ENCODE results near the gene TGM1. TPM values are rescaled to one million over a fixed set of nuclear protein-coding genes. Genes with fewer than 3 reads are reported as not detected.
"Not testable (repeated sequence)": the region's sequence is repeated elsewhere in the genome, so short reads cannot be mapped to it uniquely, and the experiment has no call there.

The TGM1 gene
- total RNA-seq, 1 experiment from 2014 or later, result 0.69 TPM

DNA sequence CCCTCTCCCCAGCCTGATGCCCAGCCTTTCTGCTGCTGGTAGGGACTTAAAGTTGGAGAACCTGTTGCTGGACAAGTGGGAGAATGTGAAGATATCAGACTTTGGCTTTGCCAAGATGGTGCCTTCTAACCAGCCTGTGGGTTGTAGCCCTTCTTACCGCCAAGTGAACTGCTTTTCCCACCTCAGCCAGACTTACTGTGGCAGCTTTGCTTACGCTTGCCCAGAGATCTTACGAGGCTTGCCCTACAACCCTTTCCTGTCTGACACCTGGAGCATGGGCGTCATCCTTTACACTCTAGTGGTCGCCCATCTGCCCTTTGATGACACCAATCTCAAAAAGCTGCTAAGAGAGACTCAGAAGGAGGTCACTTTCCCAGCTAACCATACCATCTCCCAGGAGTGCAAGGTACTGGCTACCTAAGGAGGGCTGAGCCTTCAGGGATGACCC, 55.8 kb downstream of the TGM1 start:
- DNase-seq (ENCODE audit: low read depth), result no peak

DNA sequence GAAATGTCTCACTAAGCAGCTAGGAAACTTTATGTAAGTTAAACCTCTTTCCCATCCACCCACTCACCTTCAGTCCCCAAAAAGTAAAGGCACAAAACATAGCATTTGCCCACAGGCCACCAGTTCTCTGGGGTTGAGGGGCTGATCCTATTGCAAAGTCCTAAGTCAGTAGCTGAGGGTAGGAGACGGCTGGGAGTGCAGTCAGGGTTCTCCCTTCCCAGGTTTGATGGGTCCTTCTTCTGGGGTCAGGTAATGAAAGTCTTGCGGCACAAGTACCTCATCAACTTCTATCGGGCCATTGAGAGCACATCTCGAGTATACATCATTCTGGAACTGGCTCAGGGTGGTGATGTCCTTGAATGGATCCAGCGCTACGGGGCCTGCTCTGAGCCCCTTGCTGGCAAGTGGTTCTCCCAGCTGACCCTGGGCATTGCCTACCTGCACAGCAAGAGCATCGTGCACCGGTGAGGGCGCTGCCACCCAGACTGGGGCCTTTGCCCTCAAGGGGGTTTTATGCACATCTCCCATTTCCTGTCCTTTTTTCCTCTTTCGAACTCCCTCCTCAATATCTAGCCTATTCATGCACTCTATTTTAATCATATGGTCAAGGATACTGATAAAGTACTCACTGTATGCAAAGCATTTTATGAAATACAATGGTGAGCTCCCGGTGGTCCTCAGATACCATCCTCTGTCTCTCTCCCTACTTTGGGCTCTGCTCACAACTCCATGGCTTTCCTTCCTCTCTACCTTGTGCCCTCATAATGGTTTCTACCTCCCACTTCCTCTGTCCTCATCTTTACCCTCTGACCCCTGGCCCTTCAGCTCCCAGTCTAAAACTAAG, 56.5 kb downstream of the TGM1 start:
- DNase-seq (ENCODE audit: low read depth), result no peak

DNA sequence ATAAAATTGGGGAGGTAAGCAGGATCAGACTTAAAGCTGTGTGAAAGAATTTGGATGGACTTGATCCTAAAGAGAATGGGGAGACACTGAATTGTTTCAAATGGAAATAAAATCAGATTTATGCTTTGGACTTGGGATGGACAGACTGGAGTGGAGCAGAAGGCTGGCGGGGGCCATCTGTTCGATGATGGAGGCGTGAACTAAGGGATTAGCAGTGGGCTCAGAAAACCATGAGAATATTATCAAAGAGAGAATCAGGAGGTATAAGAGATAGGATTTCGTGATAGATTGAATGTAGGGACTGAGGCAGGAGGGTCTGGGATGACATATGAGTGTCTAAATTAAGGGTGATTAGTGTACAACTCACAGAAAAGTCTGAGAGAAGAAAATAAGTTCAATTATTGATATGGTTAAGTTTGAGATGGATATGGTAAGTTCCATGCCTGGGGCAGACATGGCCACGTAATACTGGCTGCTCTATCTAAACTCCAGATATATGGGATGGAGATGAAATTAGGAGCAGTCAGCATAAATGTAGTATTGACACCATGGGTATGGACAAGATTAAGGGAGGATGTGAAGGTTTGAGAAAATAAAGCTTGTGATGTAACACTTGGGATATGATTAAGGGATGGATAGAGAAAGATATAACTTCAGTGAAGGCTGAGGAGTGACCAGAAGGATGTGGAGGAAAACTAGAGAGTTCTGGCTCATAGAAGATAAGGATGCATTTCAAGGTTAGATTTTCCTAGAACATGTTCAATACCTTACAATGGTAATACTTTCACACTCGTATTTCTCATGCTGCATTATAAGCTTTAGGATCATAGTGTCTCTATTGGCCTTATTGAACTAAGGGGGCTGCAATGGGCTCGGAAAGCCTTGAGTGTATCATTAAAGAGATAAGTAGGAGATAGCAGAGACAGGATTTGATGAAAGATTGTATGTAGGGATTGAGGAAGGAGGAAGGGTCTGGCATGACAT, 58.5 kb downstream of the TGM1 start:
- DNase-seq (ENCODE audit: low read depth), result no peak

DNA sequence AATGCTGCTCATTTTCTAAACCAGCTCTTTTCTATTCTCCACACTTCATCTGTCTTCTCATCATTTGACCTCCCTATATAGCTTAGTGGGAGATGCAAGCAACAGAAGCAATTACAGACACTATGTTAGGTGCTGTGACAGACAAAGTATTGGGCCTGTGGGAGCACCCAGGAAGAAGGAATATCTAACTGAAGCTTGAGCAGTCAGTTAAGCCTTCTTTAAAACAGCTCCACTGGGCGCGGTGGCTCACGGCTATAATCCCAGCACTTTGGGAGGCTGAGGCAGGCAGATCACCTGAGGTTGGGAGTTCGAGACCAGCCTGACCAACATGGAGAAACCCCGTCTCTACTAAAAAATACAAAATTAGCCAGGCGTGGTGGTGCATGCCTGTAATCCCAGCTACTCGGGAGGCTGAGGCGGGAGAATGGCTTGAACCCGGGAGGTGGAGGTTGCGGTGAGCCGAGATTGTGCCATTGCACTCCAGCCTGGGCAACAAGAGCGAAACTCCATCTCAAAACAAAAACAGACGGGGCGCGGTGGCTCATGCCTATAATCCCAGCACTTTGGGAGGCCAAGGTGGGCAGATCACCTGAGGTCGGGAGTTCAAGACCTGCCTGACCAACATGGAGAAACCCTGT, 59.6 kb downstream of the TGM1 start:
- DNase-seq (ENCODE audit: low read depth), result not testable (repeated sequence)

DNA sequence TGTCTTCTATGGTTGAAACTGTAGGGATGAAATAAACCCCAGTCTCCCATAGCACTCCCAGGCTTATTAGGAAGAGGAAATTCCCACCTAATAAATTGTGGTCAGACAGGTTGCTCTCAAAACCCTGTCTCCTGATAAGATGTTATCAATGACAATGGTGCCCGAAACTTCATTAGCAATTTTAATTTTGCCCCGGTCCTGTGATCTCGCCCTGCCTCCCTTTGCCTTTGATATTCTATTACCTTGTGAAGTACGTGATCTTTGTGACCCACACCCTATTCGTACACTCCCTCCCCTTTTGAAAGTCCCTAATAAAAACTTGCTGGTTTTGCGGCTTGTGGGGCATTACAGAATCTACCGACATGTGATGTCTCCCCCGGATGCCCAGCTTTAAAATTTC, 60.4 kb downstream of the TGM1 start:
- not testable (repeated sequence) for DNase-seq (ENCODE audit: low read depth)

Other genes starting within 250 kb of the TGM1 start
- under 0.01 TPM in 1 of 2 replicates, not detected in the other for gene CARMIL3, start 211.2 kb downstream of the TGM1 start, total RNA-seq (2014; rRNA removed; shearing (Covaris generic))
- not detected in 2 replicates for gene CPNE6, start 191.6 kb downstream of the TGM1 start, total RNA-seq (2014; rRNA removed; shearing (Covaris generic))
- 6.6 and 12.6 TPM in 2 replicates for gene PCK2, start 168.9 kb downstream of the TGM1 start, total RNA-seq (2014; rRNA removed; shearing (Covaris generic))
- gene DCAF11, start 148.4 kb downstream of the TGM1 start, total RNA-seq (2014; rRNA removed; shearing (Covaris generic)), result 68.9 and 75.2 TPM in 2 replicates
- 3.1 and 5.9 TPM in 2 replicates for gene NRL, start 148.2 kb downstream of the TGM1 start, total RNA-seq (2014; rRNA removed; shearing (Covaris generic))
- 2.7 TPM in 1 of 2 replicates, not detected in the other for gene FITM1, start 132.5 kb downstream of the TGM1 start, total RNA-seq (2014; rRNA removed; shearing (Covaris generic))
- gene PSME1, start 127.0 kb downstream of the TGM1 start, total RNA-seq (2014; rRNA removed; shearing (Covaris generic)), result 191 and 208 TPM in 2 replicates
- 25.4 and 46.5 TPM in 2 replicates for gene EMC9, start 121.6 kb downstream of the TGM1 start, total RNA-seq (2014; rRNA removed; shearing (Covaris generic))
- gene PSME2, start 116.6 kb downstream of the TGM1 start, total RNA-seq (2014; rRNA removed; shearing (Covaris generic)), result 241 and 245 TPM in 2 replicates
- gene RNF31, start 115.7 kb downstream of the TGM1 start, total RNA-seq (2014; rRNA removed; shearing (Covaris generic)), result 49.7 and 68.1 TPM in 2 replicates
- 7.9 and 25.5 TPM in 2 replicates for gene IRF9, start 101.9 kb downstream of the TGM1 start, total RNA-seq (2014; rRNA removed; shearing (Covaris generic))
- not detected in 2 replicates for gene REC8, start 91.1 kb downstream of the TGM1 start, total RNA-seq (2014; rRNA removed; shearing (Covaris generic))
- gene IPO4, start 74.4 kb downstream of the TGM1 start, total RNA-seq (2014; rRNA removed; shearing (Covaris generic)), result 165 and 275 TPM in 2 replicates
- gene TM9SF1, start 67.7 kb downstream of the TGM1 start, total RNA-seq (2014; rRNA removed; shearing (Covaris generic)), result 91.9 and 98.7 TPM in 2 replicates
- not detected in 2 replicates for gene TSSK4, start 57.5 kb downstream of the TGM1 start, total RNA-seq (2014; rRNA removed; shearing (Covaris generic))
- gene CHMP4A, start 49.7 kb downstream of the TGM1 start, total RNA-seq (2014; rRNA removed; shearing (Covaris generic)), result 60.1 and 89.8 TPM in 2 replicates
- gene MDP1, start 47.1 kb downstream of the TGM1 start, total RNA-seq (2014; rRNA removed; shearing (Covaris generic)), result 12.7 and 18.9 TPM in 2 replicates
- 308 and 348 TPM in 2 replicates for gene NEDD8, start 30.8 kb downstream of the TGM1 start, total RNA-seq (2014; rRNA removed; shearing (Covaris generic))
- 83.3 and 112 TPM in 2 replicates for gene GMPR2, start 30.2 kb downstream of the TGM1 start, total RNA-seq (2014; rRNA removed; shearing (Covaris generic))
- gene TINF2, start 20.6 kb downstream of the TGM1 start, total RNA-seq (2014; rRNA removed; shearing (Covaris generic)), result 34.6 and 48.3 TPM in 2 replicates
- 21.5 and 22.1 TPM in 2 replicates for gene RABGGTA, start 8.4 kb upstream of the TGM1 start, total RNA-seq (2014; rRNA removed; shearing (Covaris generic))
- gene DHRS1, start 36.6 kb upstream of the TGM1 start, total RNA-seq (2014; rRNA removed; shearing (Covaris generic)), result 1.7 and 4.9 TPM in 2 replicates
- 15.8 and 17.1 TPM in 2 replicates for gene NOP9, start 36.7 kb upstream of the TGM1 start, total RNA-seq (2014; rRNA removed; shearing (Covaris generic))
- 0.06 TPM in 1 of 2 replicates, not detected in the other for gene CIDEB, start 44.8 kb upstream of the TGM1 start, total RNA-seq (2014; rRNA removed; shearing (Covaris generic))
- gene LTB4R2, start 47.0 kb upstream of the TGM1 start, total RNA-seq (2014; rRNA removed; shearing (Covaris generic)), result 6.9 and 16.7 TPM in 2 replicates
- 2.5 and 6.3 TPM in 2 replicates for gene LTB4R, start 48.3 kb upstream of the TGM1 start, total RNA-seq (2014; rRNA removed; shearing (Covaris generic))
- 0.17 TPM in 1 of 2 replicates, not detected in the other for gene ADCY4, start 71.9 kb upstream of the TGM1 start, total RNA-seq (2014; rRNA removed; shearing (Covaris generic))
- not detected in 2 replicates for gene RIPK3, start 76.8 kb upstream of the TGM1 start, total RNA-seq (2014; rRNA removed; shearing (Covaris generic))
- gene NFATC4, start 105.0 kb upstream of the TGM1 start, total RNA-seq (2014; rRNA removed; shearing (Covaris generic)), result 14.5 and 28.8 TPM in 2 replicates
- 0.33 and 0.57 TPM in 2 replicates for gene NYNRIN, start 135.8 kb upstream of the TGM1 start, total RNA-seq (2014; rRNA removed; shearing (Covaris generic))
- gene CBLN3, start 166.5 kb upstream of the TGM1 start, total RNA-seq (2014; rRNA removed; shearing (Covaris generic)), result not detected in 2 replicates
- gene KHNYN, start 166.8 kb upstream of the TGM1 start, total RNA-seq (2014; rRNA removed; shearing (Covaris generic)), result 22.4 and 29.4 TPM in 2 replicates
- 9.3 and 10.0 TPM in 2 replicates for gene SDR39U1, start 179.6 kb upstream of the TGM1 start, total RNA-seq (2014; rRNA removed; shearing (Covaris generic))
- gene CMA1, start 245.1 kb upstream of the TGM1 start, total RNA-seq (2014; rRNA removed; shearing (Covaris generic)), result not detected in 2 replicates

All from Daoy (cell line).